H1 (cell line): ENCODE measurements around the gene ANKRD11.

Source experiments
- CEBPB ChIP-seq: IDR thresholded peaks from 2 replicates; pipeline ENCODE4 v1.6.1; 2012; ENCODE audit warnings: low read depth, low read length
- POLR2A ChIP-seq, 2 experiments: IDR thresholded peaks; 1 replicate in 1 of 2; 2 replicates in 1 of 2; pipeline ENCODE4 v1.6.1; 2011; ENCODE audit warnings: low read depth in 2 of 2, low read length in 2 of 2, mild to moderate bottlenecking in 2 of 2; ENCODE audit errors: control extremely low read depth in 1 of 2
- SP1 ChIP-seq: IDR thresholded peaks from 2 replicates; pipeline ENCODE4 v1.6.1; 2011; ENCODE audit warnings: low read depth, low read length
- TF ChIP-seq, protein P1 (sequence below), 3 experiments: IDR thresholded peaks; 1 replicate in 2 of 3; 2 replicates in 1 of 3; pipeline versions ENCODE4 v1.5.1 to v1.6.1; 2011; ENCODE audit warnings: low read length in 3 of 3, mild to moderate bottlenecking in 3 of 3, inconsistent platforms in 2 of 3, low read depth in 1 of 3, moderate library complexity in 1 of 3; ENCODE audit not compliant: insufficient read depth in 1 of 3; ENCODE audit errors: control extremely low read depth in 1 of 3

DNA sequence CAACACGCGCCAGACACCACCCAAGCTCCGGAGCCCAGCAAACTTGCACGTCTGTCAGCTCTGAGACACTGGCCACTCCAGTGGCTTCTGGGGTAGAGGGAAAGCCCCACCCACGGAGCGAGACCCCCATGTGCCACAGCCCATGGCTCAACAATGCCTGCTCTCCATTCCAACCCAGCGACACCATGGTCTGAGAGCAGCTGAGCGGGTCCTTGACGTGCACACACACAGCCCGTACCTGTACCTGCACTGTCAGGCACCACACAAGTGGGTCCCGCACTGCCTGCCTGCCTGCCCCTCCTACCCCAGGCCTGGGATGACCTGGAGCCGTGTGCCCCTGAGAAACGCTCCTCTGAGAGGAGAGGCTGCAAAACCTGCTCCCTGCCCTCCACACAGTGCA, 195.9 kb downstream of the ANKRD11 start:
- TF ChIP-seq, protein P1, sequence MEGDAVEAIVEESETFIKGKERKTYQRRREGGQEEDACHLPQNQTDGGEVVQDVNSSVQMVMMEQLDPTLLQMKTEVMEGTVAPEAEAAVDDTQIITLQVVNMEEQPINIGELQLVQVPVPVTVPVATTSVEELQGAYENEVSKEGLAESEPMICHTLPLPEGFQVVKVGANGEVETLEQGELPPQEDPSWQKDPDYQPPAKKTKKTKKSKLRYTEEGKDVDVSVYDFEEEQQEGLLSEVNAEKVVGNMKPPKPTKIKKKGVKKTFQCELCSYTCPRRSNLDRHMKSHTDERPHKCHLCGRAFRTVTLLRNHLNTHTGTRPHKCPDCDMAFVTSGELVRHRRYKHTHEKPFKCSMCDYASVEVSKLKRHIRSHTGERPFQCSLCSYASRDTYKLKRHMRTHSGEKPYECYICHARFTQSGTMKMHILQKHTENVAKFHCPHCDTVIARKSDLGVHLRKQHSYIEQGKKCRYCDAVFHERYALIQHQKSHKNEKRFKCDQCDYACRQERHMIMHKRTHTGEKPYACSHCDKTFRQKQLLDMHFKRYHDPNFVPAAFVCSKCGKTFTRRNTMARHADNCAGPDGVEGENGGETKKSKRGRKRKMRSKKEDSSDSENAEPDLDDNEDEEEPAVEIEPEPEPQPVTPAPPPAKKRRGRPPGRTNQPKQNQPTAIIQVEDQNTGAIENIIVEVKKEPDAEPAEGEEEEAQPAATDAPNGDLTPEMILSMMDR (IDR thresholded peaks at IDR 0.05; ENCODE audit: control extremely low read depth in 1 of 3, insufficient read depth in 1 of 3, low read depth in 1 of 3, low read length in 3 of 3) = no peak
- no peak for TF ChIP-seq CEBPB
- TF ChIP-seq SP1 = no peak
- TF ChIP-seq POLR2A (IDR thresholded peaks at IDR 0.05; ENCODE audit: control extremely low read depth in 1 of 2, low read depth in 2 of 2, low read length in 2 of 2) = no peak
